IPS-20b (cell line): ENCODE data around the gene KCNA3.
A peak's percentile ranks its signal among the peaks of the same experiment; 100 is the strongest.

Experiments used
- H3K27ac ChIP-seq: one replicate; pipeline ENCODE4 v1.5.1; 2013; ENCODE audit warnings: low read length
- H3K27me3 ChIP-seq: 2 replicates; pipeline ENCODE4 v1.6.1; 2013; ENCODE audit warnings: mild to moderate bottlenecking, low read length, inconsistent platforms; ENCODE audit not compliant: insufficient read depth
- H3K36me3 ChIP-seq: 2 replicates; pipeline ENCODE4 v1.6.1; 2013; ENCODE audit warnings: low read depth, mild to moderate bottlenecking, inconsistent platforms, low read length, moderate library complexity; ENCODE audit not compliant: insufficient read depth
- H3K4me1 ChIP-seq: 2 replicates; pipeline ENCODE4 v1.6.1; 2013; ENCODE audit warnings: mild to moderate bottlenecking, control low read depth, inconsistent platforms, low read length, moderate library complexity; ENCODE audit not compliant: insufficient read depth
- H3K4me3 ChIP-seq: 2 replicates; pipeline ENCODE4 v1.5.1; 2013; ENCODE audit warnings: mild to moderate bottlenecking, low read length, inconsistent platforms
- H3K9ac ChIP-seq: 2 replicates; pipeline ENCODE4 v1.6.1; 2013; ENCODE audit warnings: low read depth, mild to moderate bottlenecking, inconsistent platforms, low read length, moderate library complexity
- H3K9me3 ChIP-seq: 2 replicates; pipeline ENCODE4 v1.6.1; 2013; ENCODE audit warnings: mild to moderate bottlenecking, low read depth, low read length, inconsistent platforms; ENCODE audit not compliant: insufficient read depth

KCNA3 gene

DNA sequence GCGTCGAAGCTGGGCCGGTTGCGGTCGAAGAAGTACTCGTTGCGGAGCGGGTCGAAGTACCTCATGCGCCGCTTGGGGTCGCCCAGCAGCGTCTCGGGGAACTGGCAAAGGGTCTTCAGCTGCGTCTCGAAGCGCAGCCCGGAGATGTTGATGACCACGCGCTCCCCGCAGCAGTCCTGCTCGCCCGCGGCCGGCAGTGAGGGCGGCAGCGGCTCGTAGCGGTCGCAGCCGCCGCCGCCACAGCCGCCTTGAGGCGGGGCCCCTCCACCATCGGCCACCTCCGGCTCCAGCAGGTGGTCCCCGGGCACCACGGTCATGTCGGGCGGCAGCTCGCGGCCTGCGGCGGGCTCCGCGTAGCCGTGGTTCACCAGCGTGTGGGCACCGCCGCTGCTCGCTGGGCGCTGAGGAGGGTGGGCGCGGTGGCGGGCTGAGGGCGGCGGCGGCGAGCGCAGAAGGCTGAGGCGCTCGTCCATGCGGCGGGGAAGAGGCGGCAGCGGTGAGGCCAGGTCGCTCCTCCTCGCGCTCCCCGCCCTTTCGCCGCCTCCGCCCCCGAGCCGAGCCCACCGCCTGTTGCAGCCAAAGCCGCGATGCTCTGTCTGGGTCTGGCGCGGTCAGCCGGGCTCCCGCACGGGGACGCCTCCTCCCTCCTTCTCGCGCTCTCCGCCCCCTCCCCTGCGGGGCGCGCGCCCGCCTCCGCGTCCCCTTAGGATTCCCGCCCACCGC, at the start of gene KCNA3:
Gene KCNA3 (minus strand): TSS at position 604 of the 723 bp plus-strand sequence. CDS start 131 bp downstream, at position 473.
- Histone ChIP-seq H3K9me3 (no peaks in the 10 kb centered on the region), H3K27ac (no peak within 1 kb of the TSS), H3K36me3 (no peaks in the 10 kb centered on the region), H3K9ac (peak within 1 kb of the TSS; percentile 40; the same call in 1 of the 2 replicates), H3K4me1 (no peaks in the 10 kb centered on the region; the same call in 1 of the 2 replicates), H3K27me3 (peaks cover 78% of the 10 kb centered on the region), H3K4me3 (peak within 1 kb of the TSS; percentile 61; the same call in 1 of the 2 replicates)

DNA sequence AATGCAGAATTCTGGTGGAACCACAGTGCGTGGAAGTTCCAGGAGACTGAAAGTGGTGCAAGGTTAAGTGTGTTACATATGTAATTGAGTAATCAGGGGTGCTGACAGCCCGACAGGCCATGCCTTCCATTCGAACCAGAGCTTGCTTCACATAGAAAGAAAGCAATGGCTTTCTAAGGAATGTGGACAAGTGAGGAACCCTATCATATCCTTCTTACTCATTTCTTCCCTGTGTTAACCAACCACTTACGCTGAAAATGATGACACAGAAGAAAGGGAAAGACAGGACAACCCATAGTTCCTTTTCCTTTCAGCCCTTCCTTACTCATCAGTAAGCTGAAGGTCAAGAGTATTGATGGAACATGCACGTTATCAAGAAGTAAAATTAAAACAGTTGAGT, 48.1 kb upstream of the KCNA3 start:
- Histone ChIP-seq H3K36me3 (no peaks in the 10 kb centered on the region), H3K4me3 (no peak overlapping the region), H3K9me3 (no peaks in the 10 kb centered on the region), H3K9ac (no peak overlapping the region), H3K27me3 (peaks cover 18% of the 10 kb centered on the region; the same call in 1 of the 2 replicates), H3K27ac (no peak overlapping the region), H3K4me1 (no peaks in the 10 kb centered on the region)

DNA sequence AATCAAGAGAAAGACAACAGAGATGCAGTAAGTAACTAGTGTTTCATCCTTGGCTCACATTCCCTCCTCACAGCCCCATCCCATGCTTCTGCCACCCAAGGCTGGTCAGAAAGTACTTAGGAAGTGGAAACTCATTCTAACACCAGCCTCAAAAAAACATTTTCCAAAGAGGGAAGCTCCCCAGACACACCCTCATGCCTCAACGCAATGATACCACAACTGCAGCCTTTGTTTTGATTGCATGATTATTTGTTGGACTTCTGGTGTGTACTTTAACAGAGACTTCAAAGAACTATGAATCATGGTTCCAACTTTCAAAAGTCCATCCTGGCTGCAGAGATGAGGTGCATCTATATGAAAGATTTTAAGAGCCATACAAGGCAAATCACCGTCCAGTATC, 45.2 kb upstream of the KCNA3 start:
- peaks cover 18% of the 10 kb centered on the region; the same call in 1 of the 2 replicates for H3K27me3 ChIP-seq
- no peaks in the 10 kb centered on the region for H3K9me3 ChIP-seq
- H3K9ac ChIP-seq, result no peak overlapping the region
- H3K27ac ChIP-seq, result no peak overlapping the region
- no peak overlapping the region for H3K4me3 ChIP-seq
- no peaks in the 10 kb centered on the region for H3K36me3 ChIP-seq
- H3K4me1 ChIP-seq, result no peaks in the 10 kb centered on the region

- H3K4me1 ChIP-seq, result no peaks in the 10 kb centered on the region; the same call in 1 of the 2 replicates
- no peak overlapping the region for H3K27ac ChIP-seq
- H3K27me3 ChIP-seq, result peaks cover 18% of the 10 kb centered on the region; the same call in 1 of the 2 replicates
- no peak overlapping the region for H3K4me3 ChIP-seq
- H3K9me3 ChIP-seq, result no peaks in the 10 kb centered on the region
- no peak overlapping the region for H3K9ac ChIP-seq
- no peaks in the 10 kb centered on the region for H3K36me3 ChIP-seq
These were observed 43.7 kb upstream of the KCNA3 start for GRCh38 chr1:110718452-110718851.

GRCh38 chr1:110717179-110717578, 42.4 kb upstream of the KCNA3 start:
- no peak overlapping the region for H3K4me3 ChIP-seq
- no peak overlapping the region for H3K27ac ChIP-seq
- no peaks in the 10 kb centered on the region; the same call in 1 of the 2 replicates for H3K4me1 ChIP-seq
- H3K9ac ChIP-seq, result no peak overlapping the region
- no peaks in the 10 kb centered on the region for H3K36me3 ChIP-seq
- H3K27me3 ChIP-seq, result peaks cover 18% of the 10 kb centered on the region; the same call in 1 of the 2 replicates
- H3K9me3 ChIP-seq, result no peaks in the 10 kb centered on the region

DNA sequence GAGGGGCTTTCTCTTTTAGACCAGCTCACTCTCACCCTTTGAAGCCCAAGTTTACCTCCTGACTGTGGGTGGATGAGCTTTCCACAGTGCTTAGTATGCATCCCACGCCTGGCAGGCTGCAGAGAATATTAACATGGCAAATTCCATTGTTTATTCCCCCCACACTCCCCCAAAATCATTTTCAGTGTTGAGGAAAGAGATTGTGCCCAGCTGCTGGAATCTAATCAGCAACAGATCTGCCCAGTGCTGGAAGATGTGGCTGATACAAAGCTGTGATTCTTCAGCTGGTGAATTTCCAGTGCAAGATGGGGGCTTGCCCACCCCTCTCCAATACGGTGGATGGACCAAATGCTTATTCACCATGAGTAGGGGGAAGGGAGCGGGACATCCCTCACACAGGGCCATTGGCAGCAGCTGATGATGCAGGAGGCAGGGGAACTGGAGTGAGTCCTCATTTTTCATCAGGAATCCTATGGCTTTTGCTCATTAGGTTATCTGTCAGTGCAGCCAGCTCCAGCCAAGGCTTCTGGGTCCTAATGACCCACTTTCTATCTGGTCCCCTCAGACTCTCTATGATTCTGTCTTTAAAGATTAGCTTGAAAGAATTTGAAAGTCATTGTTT, 39.7 kb upstream of the KCNA3 start:
- H3K4me1 ChIP-seq, result no peaks in the 10 kb centered on the region; the same call in 1 of the 2 replicates
- no peak overlapping the region for H3K27ac ChIP-seq
- H3K27me3 ChIP-seq, result peaks cover 8% of the 10 kb centered on the region; the same call in 1 of the 2 replicates
- H3K4me3 ChIP-seq, result no peak overlapping the region
- no peaks in the 10 kb centered on the region for H3K9me3 ChIP-seq
- no peak overlapping the region for H3K9ac ChIP-seq
- no peaks in the 10 kb centered on the region for H3K36me3 ChIP-seq

GRCh38 chr1:110713221-110713620, 38.5 kb upstream of the KCNA3 start:
- no peaks in the 10 kb centered on the region for H3K36me3 ChIP-seq
- H3K27ac ChIP-seq, result no peak overlapping the region
- no peaks in the 10 kb centered on the region for H3K9me3 ChIP-seq
- H3K27me3 ChIP-seq, result no peaks in the 10 kb centered on the region
- H3K4me3 ChIP-seq, result no peak overlapping the region
- no peaks in the 10 kb centered on the region; the same call in 1 of the 2 replicates for H3K4me1 ChIP-seq
- no peak overlapping the region for H3K9ac ChIP-seq

- Histone ChIP-seq H3K27me3 (no peaks in the 10 kb centered on the region), H3K9ac (no peak overlapping the region), H3K4me1 (no peaks in the 10 kb centered on the region; the same call in 1 of the 2 replicates), H3K36me3 (no peaks in the 10 kb centered on the region), H3K9me3 (no peaks in the 10 kb centered on the region), H3K4me3 (no peak overlapping the region), H3K27ac (no peak overlapping the region)
These were observed 35.6 kb upstream of the KCNA3 start for GRCh38 chr1:110710314-110710713.

DNA sequence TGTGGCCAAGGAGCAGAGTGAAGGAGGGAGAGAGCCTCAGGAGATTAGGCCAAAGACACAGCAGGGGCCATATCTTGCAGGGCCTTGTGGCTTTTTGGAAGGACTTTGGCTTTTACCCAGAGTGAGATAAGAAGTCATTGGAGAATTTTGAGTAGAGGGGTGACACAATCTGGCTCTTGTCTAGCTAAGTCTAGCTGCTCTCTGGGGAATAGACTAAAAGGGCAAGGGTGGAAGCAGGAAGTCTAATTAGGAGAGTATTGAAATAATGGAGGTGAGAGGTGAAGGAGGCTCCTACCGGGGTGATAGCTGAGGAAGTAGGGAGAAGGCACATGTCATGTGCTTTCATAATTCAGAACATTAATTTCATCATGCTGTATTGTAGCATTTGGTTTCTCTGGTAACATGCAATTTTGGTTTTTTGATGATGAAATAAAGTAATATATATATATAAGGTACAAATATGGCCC, 34.3 kb upstream of the KCNA3 start:
- Histone ChIP-seq H3K4me1 (no peaks in the 10 kb centered on the region), H3K27me3 (no peaks in the 10 kb centered on the region), H3K9ac (no peak overlapping the region), H3K36me3 (no peaks in the 10 kb centered on the region), H3K9me3 (no peaks in the 10 kb centered on the region), H3K27ac (no peak overlapping the region), H3K4me3 (no peak overlapping the region)

DNA sequence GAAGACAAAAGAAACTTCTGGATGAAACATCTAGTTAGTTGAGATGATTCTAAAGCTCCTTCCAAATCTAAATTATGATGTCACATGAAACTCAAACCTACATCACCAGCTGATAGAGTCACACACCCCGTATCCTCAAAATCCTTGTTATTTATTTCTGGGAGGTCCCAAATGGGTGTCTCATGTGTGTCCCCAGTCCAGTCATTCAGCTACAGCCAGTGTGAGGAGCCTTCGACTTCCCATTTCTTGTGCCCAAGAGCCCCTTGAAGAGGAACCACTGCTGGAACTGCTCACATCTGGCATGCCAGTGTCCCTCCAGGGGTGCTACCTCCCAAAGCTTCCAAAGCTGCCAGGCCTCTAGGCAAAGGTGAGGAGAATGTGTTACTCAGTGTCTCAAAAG, 32.5 kb upstream of the KCNA3 start:
- no peaks in the 10 kb centered on the region for H3K27me3 ChIP-seq
- no peaks in the 10 kb centered on the region for H3K9me3 ChIP-seq
- H3K27ac ChIP-seq, result no peak overlapping the region
- no peak overlapping the region for H3K4me3 ChIP-seq
- no peaks in the 10 kb centered on the region for H3K36me3 ChIP-seq
- no peak overlapping the region for H3K9ac ChIP-seq
- H3K4me1 ChIP-seq, result no peaks in the 10 kb centered on the region

DNA sequence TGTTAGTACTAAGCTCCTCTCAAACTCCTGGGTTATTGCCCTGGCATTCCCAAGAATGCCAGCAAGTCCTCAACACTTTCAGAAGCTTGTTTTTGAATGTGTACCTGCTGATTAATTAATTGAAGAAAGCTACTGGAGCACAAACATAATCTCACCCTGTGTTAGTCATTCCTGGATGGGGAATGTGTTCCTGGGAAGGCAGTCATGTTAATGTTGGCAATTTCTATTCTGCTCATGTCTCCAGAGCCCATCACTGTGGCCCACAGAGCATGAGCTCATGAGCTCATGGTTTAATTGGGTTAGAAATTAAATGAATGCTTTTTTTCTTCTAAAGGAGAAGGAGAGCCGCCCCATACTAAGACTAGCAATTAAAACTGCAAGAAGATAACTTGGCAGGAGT, 31.9 kb upstream of the KCNA3 start:
- no peaks in the 10 kb centered on the region for H3K36me3 ChIP-seq
- H3K4me1 ChIP-seq, result no peaks in the 10 kb centered on the region
- H3K4me3 ChIP-seq, result no peak overlapping the region
- no peak overlapping the region for H3K9ac ChIP-seq
- H3K27me3 ChIP-seq, result no peaks in the 10 kb centered on the region
- H3K9me3 ChIP-seq, result no peaks in the 10 kb centered on the region
- no peak overlapping the region for H3K27ac ChIP-seq

DNA sequence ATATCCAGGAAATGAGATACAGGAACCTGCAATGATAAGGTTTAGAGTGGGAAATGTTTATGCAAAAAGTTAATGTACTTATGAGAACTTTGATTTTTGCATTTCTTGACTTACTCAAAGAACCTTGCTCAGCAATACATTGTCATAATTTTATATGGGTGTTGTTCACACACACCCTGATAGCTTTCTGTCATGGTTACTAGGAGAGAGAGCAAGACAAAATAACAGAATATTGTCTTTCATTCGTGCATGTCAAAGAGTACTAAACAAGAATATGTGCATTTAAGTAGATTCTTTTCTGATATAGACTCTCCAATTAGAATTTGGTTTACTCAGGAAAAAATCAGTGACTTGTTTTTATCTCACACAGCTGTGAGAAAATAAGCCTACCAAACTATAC, 27.5 kb upstream of the KCNA3 start:
- Histone ChIP-seq H3K4me3 (no peak overlapping the region), H3K36me3 (no peaks in the 10 kb centered on the region), H3K4me1 (no peaks in the 10 kb centered on the region), H3K27ac (no peak overlapping the region), H3K27me3 (no peaks in the 10 kb centered on the region), H3K9me3 (no peaks in the 10 kb centered on the region), H3K9ac (no peak overlapping the region)
